ENCODE data around the gene HPGDS.

Gene HPGDS

DNA sequence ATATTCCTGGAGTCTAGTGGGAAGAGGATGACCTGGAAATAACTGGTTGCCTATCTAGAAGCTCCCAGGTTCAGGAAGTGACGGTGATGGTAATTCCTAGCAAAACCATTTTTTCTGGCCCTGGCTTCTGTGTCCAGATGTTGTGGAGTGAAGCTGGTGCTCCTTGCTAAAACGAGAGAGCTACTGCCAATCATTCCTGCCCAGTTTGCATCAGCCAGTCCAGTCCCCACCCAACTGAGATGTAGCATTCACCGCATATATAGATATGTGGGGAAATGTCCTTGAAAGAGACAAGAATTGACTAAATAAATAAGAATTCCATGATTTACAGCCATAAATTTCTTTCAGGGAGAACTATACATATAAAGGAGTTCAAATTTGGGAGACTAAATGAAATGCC, 6.3 kb downstream of the HPGDS start:
- ChIA-PET POLR2A (no interaction called here), CTCF (interaction anchor here (0.9 to 1.1 kb wide), 3 partner anchors 53 to 257 kb away, joined by 3 read pairs; no protein-coding TSS in a partner anchor)
- no peak for DNase-seq (ENCODE audit: low read depth, low spot score)
- no peak overlapping the region for H3K4me3 ChIP-seq (ENCODE audit: low read depth, low read length)
- TF ChIP-seq, protein P1, sequence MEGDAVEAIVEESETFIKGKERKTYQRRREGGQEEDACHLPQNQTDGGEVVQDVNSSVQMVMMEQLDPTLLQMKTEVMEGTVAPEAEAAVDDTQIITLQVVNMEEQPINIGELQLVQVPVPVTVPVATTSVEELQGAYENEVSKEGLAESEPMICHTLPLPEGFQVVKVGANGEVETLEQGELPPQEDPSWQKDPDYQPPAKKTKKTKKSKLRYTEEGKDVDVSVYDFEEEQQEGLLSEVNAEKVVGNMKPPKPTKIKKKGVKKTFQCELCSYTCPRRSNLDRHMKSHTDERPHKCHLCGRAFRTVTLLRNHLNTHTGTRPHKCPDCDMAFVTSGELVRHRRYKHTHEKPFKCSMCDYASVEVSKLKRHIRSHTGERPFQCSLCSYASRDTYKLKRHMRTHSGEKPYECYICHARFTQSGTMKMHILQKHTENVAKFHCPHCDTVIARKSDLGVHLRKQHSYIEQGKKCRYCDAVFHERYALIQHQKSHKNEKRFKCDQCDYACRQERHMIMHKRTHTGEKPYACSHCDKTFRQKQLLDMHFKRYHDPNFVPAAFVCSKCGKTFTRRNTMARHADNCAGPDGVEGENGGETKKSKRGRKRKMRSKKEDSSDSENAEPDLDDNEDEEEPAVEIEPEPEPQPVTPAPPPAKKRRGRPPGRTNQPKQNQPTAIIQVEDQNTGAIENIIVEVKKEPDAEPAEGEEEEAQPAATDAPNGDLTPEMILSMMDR (IDR thresholded peaks at IDR 0.05; ENCODE audit: insufficient read depth, low read length, missing control alignments): no peak

DNA sequence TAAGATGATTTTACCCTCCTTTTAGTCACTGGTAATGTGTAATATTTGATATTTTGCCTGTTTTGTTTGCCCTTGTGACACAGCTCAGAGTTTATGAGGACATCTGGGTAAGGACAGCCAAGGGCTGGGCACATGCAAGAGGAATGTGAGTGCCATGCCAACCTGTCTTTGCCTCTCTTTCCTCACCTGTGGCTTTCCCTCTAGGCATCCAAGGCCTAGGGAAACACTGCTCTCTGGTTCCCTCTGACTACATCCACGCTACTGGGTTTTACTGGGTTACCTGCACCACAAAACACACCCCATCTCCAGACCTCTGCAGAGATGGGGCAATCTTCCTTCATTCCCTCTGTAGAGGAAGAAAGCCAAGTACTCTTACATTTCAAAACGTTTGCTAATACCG, 7.7 kb downstream of the HPGDS start:
- ChIA-PET CTCF (interaction anchor here (3.6 kb wide), 1 partner anchor 55 kb away, joined by 21 read pairs; no protein-coding TSS in a partner anchor), POLR2A (no interaction called here)
- TF ChIP-seq, protein P1 (IDR thresholded peaks at IDR 0.05; ENCODE audit: insufficient read depth, low read length, missing control alignments): no peak
- DNase-seq (ENCODE audit: low read depth, low spot score): no peak
- H3K4me3 ChIP-seq (ENCODE audit: low read depth, low read length): no peak overlapping the region

DNA sequence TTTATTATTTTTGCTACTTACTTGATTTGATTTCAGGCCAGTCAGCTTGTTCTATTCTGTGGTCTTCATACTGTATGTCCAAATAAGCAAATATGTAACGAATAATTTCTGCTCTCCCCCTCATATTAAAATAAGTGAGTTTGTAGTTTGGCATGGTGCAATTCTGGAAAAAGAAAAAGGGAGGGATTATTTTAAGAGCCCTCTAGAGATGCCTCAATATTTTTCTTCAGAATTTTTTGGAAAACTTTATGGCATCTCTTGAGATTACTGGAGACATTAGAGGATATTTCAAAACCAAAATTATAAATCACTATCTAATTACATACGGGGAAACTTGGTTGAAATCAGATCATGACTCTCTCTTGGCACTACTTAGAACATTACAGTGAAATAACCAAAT, 8.2 kb downstream of the HPGDS start:
- DNase-seq (ENCODE audit: low read depth, low spot score): no peak
- ChIA-PET CTCF (interaction anchor here (1.1 to 3.6 kb wide), 2 partner anchors 31 to 55 kb away, joined by 3 to 21 read pairs; no protein-coding TSS in a partner anchor), POLR2A (no interaction called here)
- TF ChIP-seq, protein P1 (IDR thresholded peaks at IDR 0.05; ENCODE audit: insufficient read depth, low read length, missing control alignments): no peak
- H3K4me3 ChIP-seq (ENCODE audit: low read depth, low read length): no peak overlapping the region

DNA sequence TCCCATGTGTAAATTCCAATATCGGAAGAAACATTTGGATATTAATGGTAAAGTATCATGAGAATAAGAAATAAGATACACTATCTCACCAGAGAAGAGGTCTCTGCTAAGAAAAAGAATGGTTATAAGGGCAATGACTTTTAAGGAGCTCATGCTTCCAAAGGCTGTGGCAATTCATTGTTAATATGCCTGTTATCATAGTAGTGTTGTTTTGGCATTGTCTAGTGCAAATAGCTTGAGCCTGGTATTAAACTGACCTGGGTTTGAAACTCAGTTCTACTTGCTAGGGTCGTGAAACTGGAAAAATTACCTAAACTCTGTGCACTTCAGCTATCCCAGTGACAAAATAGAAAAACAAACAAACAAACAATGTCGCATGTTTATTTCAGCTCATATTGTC, 8.8 kb downstream of the HPGDS start:
- H3K4me3 ChIP-seq (ENCODE audit: low read depth, low read length): no peak overlapping the region
- TF ChIP-seq, protein P1 (IDR thresholded peaks at IDR 0.05; ENCODE audit: insufficient read depth, low read length, missing control alignments): no peak
- POLR2A ChIA-PET: no interaction called here
- DNase-seq (ENCODE audit: low read depth, low spot score): no peak
- CTCF ChIA-PET: interaction anchor here (0.7 to 3.6 kb wide), 6 partner anchors 10 to 791 kb away, joined by 3 to 21 read pairs (median 4); no protein-coding TSS in a partner anchor

DNA sequence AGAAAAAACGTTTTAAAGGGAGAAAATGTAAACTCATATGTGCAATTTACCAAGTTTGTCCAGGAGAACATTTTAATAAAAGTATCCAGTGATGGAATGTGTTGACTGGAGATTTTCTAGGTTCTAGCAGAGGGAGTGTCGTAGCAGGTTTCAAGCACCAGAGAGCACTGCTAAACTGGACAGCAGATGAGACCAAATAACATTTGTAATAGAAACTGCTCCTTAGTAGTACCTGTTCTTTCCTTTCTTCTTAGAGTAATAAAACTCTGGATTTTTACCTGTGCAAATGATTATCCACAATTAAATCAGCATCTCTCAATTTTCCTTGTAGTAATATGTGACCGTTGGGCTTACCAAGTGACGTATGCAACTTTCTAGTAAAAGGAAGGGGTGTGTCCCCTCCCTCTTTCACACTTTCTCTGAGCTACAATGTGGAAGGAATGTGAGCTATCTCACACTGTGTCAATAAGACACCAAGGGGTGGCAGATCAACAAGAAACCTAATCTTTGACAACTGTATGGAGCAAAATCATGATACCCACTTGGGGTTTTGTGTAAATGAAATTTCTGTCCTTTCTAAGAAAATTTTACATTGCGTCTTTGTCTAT, 9.5 kb downstream of the HPGDS start:
- TF ChIP-seq, protein P1 (IDR thresholded peaks at IDR 0.05; ENCODE audit: insufficient read depth, low read length, missing control alignments): peak; percentile 19
- ChIA-PET CTCF (interaction anchor here (0.7 to 3.6 kb wide), 7 partner anchors 8 to 792 kb away, joined by 3 to 21 read pairs (median 3); no protein-coding TSS in a partner anchor), POLR2A (no interaction called here)
- H3K4me3 ChIP-seq (ENCODE audit: low read depth, low read length): no peak overlapping the region
- DNase-seq (ENCODE audit: low read depth, low spot score): no peak

DNA sequence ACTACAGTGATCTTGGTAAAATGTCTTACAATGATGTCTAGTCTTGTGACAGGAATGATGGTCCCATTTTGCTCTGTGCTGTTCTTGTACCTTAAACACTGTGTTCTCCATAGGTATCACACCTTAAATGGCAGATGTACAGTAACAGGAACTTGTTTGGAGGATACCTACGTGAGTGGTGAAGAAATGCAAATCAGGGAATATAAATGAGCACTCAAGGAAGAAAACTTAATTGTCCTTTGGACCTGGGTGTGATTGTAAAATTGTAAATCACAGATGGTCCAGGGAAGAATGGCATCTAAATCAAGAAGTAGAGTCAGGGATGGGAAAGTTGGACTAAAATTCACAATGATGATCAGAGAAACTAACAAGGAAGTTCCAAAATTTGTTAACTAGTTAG, 12.7 kb downstream of the HPGDS start:
- no peak for DNase-seq (ENCODE audit: low read depth, low spot score)
- CTCF ChIA-PET: no interaction called here
- TF ChIP-seq, protein P1 (IDR thresholded peaks at IDR 0.05; ENCODE audit: insufficient read depth, low read length, missing control alignments): no peak
- POLR2A ChIA-PET: no interaction called here
- no peak overlapping the region for H3K4me3 ChIP-seq (ENCODE audit: low read depth, low read length)
